Gastrocnemius medialis (tissue), 4 donors: Measurements from ENCODE around the gene HOXD12. TPM values are rescaled to one million over a fixed set of nuclear protein-coding genes. Genes with fewer than 3 reads are reported as not detected.

Experiments used
- ATAC-seq, 2 donors: fragments of 150-250 bp; one replicate each; pipeline ENCODE4 v1.9.1; 2016
- DNase-seq, 2 donors: peaks; one replicate each; pipeline ENCODE4 v3.0.0-alpha.2; 2019
- H3K27ac ChIP-seq, 4 donors: fragments of 200-600 bp; sonication (generic); 1 replicate in 1 of 4; 2 replicates in 3 of 4; pipeline ENCODE4 v1.5.1; 2016 to 2018; ENCODE audit warnings: mild to moderate bottlenecking in 2 of 4, moderate library complexity in 1 of 4
- H3K27me3 ChIP-seq, 3 donors: fragments of 200-600 bp; sonication (generic) in 2 of 3; 1 replicate in 1 of 3; 2 replicates in 2 of 3; pipeline versions ENCODE4 v1.5.1 to v1.6.0; 2016 to 2019; ENCODE audit warnings: mild to moderate bottlenecking in 1 of 3, moderate library complexity in 1 of 3
- H3K36me3 ChIP-seq, 2 donors: fragments of 200-600 bp; sonication (generic) in 1 of 2; one replicate each; pipeline ENCODE4 v1.5.1; 2017 to 2018
- H3K4me1 ChIP-seq, 2 donors: fragments of 200-600 bp; sonication (generic) in 1 of 2; one replicate each; pipeline ENCODE4 v1.5.1; 2016 to 2017; ENCODE audit warnings: mild to moderate bottlenecking in 2 of 2
- H3K4me3 ChIP-seq, 4 donors: fragments of 200-600 bp; sonication (generic) in 3 of 4; 1 replicate in 1 of 4; 2 replicates in 3 of 4; pipeline ENCODE4 v1.5.1; 2016 to 2019; ENCODE audit warnings: mild to moderate bottlenecking in 2 of 4
- H3K9me3 ChIP-seq, 3 donors: fragments of 200-600 bp; sonication (generic) in 2 of 3; 1 replicate in 1 of 3; 2 replicates in 2 of 3; pipeline ENCODE4 v1.5.1; 2016 to 2019
- POLR2A ChIP-seq, 2 donors: fragments of 450-650 bp; IDR thresholded peaks; one replicate each; pipeline ENCODE4 v1.6.1; 2017; ENCODE audit warnings: antibody characterized with exemption in 2 of 2, mild to moderate bottlenecking in 2 of 2, moderate library complexity in 2 of 2
- in situ Hi-C, 4 donors: fragments of 200-750 bp; cut with MboI; loops; one replicate each; pipeline versions ENCODE4 v1.15.0 to v1.8.0; 2017; ENCODE audit warnings: low sequenced_read_pairs in 4 of 4
- intact Hi-C: fragments of 100-400 bp; cut with DNase I; formaldehyde crosslinking; loops from one replicate; pipeline ENCODE4 v1.15.1; 2023; ENCODE audit warnings: low total_unique reads
- total RNA-seq, 4 donors: library from RNA; depleted of rRNA; stranded (reverse); fragments of >200 nt; gene quantifications; one replicate each; pipeline versions ENCODE4 v1.1.0 to v1.2.3, GENCODE V29; 2016
- TF ChIP-seq, protein P1 (sequence below), 5 experiments: fragments of 450-650 bp in 3 of 5; fragments of 200-600 bp in 2 of 5; sonication (generic) in 2 of 5; IDR thresholded peaks in 4 of 5; conservative IDR thresholded peaks in 1 of 5; 1 replicate in 4 of 5; 2 replicates in 1 of 5; pipeline ENCODE4 v1.5.1; 2016 to 2019; ENCODE audit warnings: antibody characterized with exemption in 5 of 5, mild to moderate bottlenecking in 3 of 5, moderate library complexity in 3 of 5

HOXD12 gene
- total RNA-seq, 4 donors from 2014 or later, result not detected

DNA sequence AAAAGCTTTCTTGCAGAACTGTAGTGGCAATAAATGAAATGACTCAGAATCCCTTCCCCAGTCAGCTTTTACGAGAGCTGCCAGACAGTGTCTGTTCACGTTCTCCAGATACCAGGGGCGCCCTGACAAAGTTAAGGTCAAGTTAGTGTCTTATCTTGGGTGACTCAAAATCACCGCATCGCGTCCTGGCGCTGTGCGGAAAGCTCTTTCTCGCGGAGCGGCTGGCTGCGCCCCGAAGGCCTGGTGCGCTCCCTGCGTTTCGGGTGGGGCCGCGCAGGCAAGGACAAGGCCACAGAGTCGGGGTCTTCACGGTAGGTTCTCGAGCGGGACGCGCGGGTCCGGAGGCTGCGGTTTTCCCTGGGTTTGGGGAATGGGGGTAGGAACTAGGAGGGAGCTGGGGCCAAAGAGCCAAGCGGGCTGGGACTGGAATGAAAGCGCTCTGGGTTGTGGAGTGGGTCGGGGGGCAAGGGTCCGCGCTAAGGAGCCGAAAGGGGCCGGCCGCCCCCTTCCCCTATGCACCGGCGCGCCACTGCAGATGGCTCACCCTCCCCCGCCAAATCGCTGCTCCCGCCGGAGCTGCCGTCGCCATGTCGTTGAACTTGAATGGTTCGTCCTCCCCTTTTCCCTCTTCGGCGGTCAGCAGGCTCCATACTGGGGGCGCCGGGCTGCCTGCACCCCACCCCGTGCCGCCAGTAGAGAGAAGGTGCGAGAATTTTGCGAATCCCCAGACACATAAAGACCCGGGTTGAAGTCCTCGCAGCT, 4.9 kb downstream of the HOXD12 start:
- in situ Hi-C loops, result loop anchor here in 2 of 4 donors (25.0 kb wide), 1 partner anchor 708 kb away; no protein-coding TSS in a partner anchor
- peaks cover 14 to 15% of the 10 kb centered on the region in 2 donors for H3K4me1 ChIP-seq
- TF ChIP-seq POLR2A (IDR thresholded peaks at IDR 0.05), result no peak
- TF ChIP-seq, protein P1, sequence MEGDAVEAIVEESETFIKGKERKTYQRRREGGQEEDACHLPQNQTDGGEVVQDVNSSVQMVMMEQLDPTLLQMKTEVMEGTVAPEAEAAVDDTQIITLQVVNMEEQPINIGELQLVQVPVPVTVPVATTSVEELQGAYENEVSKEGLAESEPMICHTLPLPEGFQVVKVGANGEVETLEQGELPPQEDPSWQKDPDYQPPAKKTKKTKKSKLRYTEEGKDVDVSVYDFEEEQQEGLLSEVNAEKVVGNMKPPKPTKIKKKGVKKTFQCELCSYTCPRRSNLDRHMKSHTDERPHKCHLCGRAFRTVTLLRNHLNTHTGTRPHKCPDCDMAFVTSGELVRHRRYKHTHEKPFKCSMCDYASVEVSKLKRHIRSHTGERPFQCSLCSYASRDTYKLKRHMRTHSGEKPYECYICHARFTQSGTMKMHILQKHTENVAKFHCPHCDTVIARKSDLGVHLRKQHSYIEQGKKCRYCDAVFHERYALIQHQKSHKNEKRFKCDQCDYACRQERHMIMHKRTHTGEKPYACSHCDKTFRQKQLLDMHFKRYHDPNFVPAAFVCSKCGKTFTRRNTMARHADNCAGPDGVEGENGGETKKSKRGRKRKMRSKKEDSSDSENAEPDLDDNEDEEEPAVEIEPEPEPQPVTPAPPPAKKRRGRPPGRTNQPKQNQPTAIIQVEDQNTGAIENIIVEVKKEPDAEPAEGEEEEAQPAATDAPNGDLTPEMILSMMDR (IDR thresholded peaks at IDR 0.05 in 4 of 5, conservative IDR thresholded peaks at IDR 0.05 in 1 of 5), result no peak
- DNase-seq (no peak), ATAC-seq (no peak)
- H3K27me3 ChIP-seq, result peaks cover 92 to 96% (median 96%) of the 10 kb centered on the region in 3 donors
- no peak overlapping the region for H3K27ac ChIP-seq
- peak overlapping the region; percentile 9 to 30 (median 15) for H3K4me3 ChIP-seq
- H3K36me3 ChIP-seq, result no peaks in the 10 kb centered on the region
- intact Hi-C loops, result no loop called here
- no peaks in the 10 kb centered on the region for H3K9me3 ChIP-seq

DNA sequence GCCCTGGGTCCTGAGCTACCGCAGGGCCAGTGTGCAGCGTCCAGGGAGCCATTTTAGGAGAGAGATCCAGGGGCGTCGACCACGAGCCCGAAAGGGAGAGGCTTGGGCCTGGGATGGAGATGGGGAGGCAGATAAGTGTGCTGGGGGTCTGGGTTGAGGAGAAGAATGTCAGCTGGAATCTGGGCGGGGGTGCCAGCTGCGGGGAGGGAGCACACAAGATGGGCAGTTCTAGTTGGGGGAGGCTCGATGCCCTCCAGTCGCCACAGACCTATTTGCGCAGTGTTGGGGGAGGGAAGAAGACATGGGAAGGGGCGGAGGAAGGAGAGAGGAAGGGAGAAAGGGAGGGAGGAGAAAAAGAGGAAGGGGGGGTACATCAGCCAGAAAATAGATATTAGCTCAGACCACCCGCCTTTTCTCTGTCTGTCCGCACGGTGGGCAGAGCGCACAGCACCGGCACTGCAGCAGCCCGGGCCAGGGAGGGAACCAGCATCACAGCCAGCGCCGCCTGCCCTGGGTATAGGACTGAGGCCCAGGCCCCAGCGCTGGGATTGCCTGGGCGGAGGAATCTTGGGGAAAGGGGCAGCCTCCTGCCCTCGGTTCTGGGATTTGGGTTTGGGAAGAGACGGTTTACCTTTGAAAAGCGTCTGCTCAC, 5.6 kb downstream of the HOXD12 start:
- Histone ChIP-seq H3K9me3 (no peaks in the 10 kb centered on the region), H3K27ac (no peak overlapping the region), H3K36me3 (no peaks in the 10 kb centered on the region), H3K4me3 (peak overlapping the region in 3 of 4 donors; percentile 9 to 30 (median 15)), H3K27me3 (peaks cover 92 to 96% (median 96%) of the 10 kb centered on the region in 3 donors), H3K4me1 (peaks cover 11 to 14% of the 10 kb centered on the region in 2 donors)
- TF ChIP-seq, protein P1 (IDR thresholded peaks at IDR 0.05 in 4 of 5, conservative IDR thresholded peaks at IDR 0.05 in 1 of 5), result no peak
- no peak for TF ChIP-seq POLR2A (IDR thresholded peaks at IDR 0.05)
- intact Hi-C loops (no loop called here), in situ Hi-C loops (loop anchor here in 2 of 4 donors (25.0 kb wide), 1 partner anchor 707 kb away; no protein-coding TSS in a partner anchor)
- DNase-seq, result no peak
- ATAC-seq, result no peak

DNA sequence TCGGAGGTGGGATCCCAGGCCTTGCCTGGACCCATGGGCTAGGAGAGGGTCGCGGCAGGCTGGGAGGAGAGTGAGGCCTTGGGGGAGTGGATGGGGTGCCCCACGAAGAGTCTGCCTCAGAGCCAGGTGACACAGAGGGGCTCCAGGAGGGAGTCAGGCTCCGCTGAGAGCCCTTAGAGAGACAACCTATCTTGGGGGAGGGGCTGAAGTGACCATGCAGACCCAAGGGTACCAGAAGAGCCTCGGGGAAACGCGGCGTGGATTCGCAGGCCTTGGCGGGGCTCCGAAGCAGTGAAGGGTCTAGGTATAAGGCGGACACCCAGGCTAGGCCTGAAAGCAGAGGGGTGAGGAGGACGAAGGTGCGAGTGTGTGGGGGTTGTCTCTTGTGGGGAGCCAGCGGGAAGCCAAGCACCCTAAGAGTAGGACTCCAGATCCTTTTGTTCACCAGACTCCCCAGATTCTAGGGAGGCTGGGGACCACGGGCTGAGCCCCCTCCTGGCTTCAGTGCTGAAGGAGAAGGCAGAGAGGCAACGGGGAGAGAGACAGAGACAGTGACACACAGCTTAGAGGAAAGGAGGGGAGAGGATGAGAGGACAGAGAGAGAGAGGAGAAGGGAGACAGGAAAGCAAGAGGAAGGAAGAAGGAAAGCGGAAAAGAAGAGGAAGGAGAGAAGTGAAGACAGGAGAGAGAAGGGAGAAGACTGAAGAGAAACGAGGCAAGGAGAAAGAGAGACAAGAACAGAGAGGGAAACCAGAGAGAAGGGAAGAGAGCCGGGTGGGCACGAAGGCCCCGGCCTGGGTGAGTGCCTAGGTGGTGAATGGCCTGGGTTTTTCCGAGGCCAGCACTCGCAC, 6.4 kb downstream of the HOXD12 start:
- DNase-seq, result no peak
- no peaks in the 10 kb centered on the region for H3K36me3 ChIP-seq
- peaks cover 11 to 14% of the 10 kb centered on the region in 2 donors for H3K4me1 ChIP-seq
- peak overlapping the region in 2 of 4 donors; percentile 36 to 52 for H3K4me3 ChIP-seq
- H3K27me3 ChIP-seq, result peaks cover 92 to 96% (median 96%) of the 10 kb centered on the region in 3 donors
- no peak for TF ChIP-seq POLR2A (IDR thresholded peaks at IDR 0.05)
- TF ChIP-seq, protein P1 (IDR thresholded peaks at IDR 0.05 in 4 of 5, conservative IDR thresholded peaks at IDR 0.05 in 1 of 5), result no peak
- in situ Hi-C loops (loop anchor here in 2 of 4 donors (25.0 kb wide), 1 partner anchor 706 kb away; no protein-coding TSS in a partner anchor), intact Hi-C loops (no loop called here)
- H3K9me3 ChIP-seq, result no peaks in the 10 kb centered on the region
- ATAC-seq, result no peak
- no peak overlapping the region for H3K27ac ChIP-seq
